K562 (cell line): ENCODE results near the gene DGCR6. TPM values are rescaled to one million over a fixed set of nuclear protein-coding genes. Genes with fewer than 3 reads are reported as not detected.
"Not testable (repeated sequence)": the region's sequence is repeated elsewhere in the genome, so short reads cannot be mapped to it uniquely, and the experiment has no call there.

ENCODE experiments used
- ATAC-seq: fragments of 200-7000 bp; cut with Tn5 transposase; 3 replicates; pipeline ENCODE4 v1.9.1; 2020; ENCODE audit warnings: moderate library complexity
- BruUV-seq: library from RNA; stranded (reverse); fragments of 400-500 nt; replicated peaks from 2 replicates; lab custom pipeline; 2021; lab: Mats Ljungman, UMichigan
- CTCF ChIA-PET: fragments of 300-600 bp; formaldehyde crosslinking; extraction: SDS; loops from one replicate; lab custom pipeline; 2021; ENCODE audit warnings: low intra/inter-chr PET ratio; lab: Yijun Ruan, JAX
- POLR2A ChIA-PET: fragments of 300-600, 350-650 bp; sonication (Branson Sonifier 250); formaldehyde crosslinking; extraction: SDS; loops from one replicate; lab custom pipeline; 2021; ENCODE audit warnings: antibody characterized with exemption, inconsistent platforms; lab: Yijun Ruan, JAX
- DNase-seq, 4 experiments: peaks; one replicate each; pipeline versions ENCODE4 v3.0.0 to v3.0.0-alpha.2; 2011 to 2018; ENCODE audit warnings: low spot score in 3 of 4, mixed read lengths in 3 of 4; ENCODE audit errors: extremely low read depth in 1 of 4
- FAIRE-seq: peaks from 2 replicates; lab custom pipeline; 2011; peaks lifted over from hg19 to GRCh38; lab: Jason Lieb, UNC
- H2AFZ ChIP-seq: 2 replicates; pipeline ENCODE4 v1.6.0; 2011; ENCODE audit warnings: low read depth, low read length, control low read depth, inconsistent platforms
- H3K27ac ChIP-seq: fragments of 200-600 bp; 3 replicates; pipeline ENCODE4 v1.8.0; 2011; ENCODE audit warnings: low read depth, mild to moderate bottlenecking, control low read depth, inconsistent platforms, low read length, moderate library complexity, mixed read lengths; ENCODE audit errors: extremely low read depth
- H3K27me3 ChIP-seq, 2 experiments: fragments of 300-600 bp in 1 of 2; 2 replicates in 1 of 2; 3 replicates in 1 of 2; pipeline versions ENCODE4 v1.6.0 to v1.8.0; 2011; ENCODE audit warnings: inconsistent platforms in 2 of 2, low read length in 2 of 2, mild to moderate bottlenecking in 1 of 2, mixed read lengths in 1 of 2, moderate library complexity in 1 of 2; ENCODE audit not compliant: control insufficient read depth in 2 of 2, insufficient read depth in 2 of 2
- H3K36me3 ChIP-seq: fragments of 300-600 bp; 3 replicates; pipeline ENCODE4 v1.8.0; 2011; ENCODE audit warnings: mild to moderate bottlenecking, low read length, inconsistent platforms; ENCODE audit not compliant: control insufficient read depth, insufficient read depth
- H3K4me1 ChIP-seq, 2 experiments: fragments of 200-600 bp in 1 of 2; replicated peaks in 1 of 2; 2 replicates in 1 of 2; 3 replicates in 1 of 2; pipeline versions ENCODE4 v1.5.1 to v1.8.0; 2011; ENCODE audit warnings: inconsistent platforms in 2 of 2, low read length in 2 of 2, mild to moderate bottlenecking in 1 of 2, mixed read lengths in 1 of 2, moderate library complexity in 1 of 2; ENCODE audit not compliant: control insufficient read depth in 2 of 2, insufficient read depth in 2 of 2
- H3K4me2 ChIP-seq: 2 replicates; pipeline ENCODE4 v1.6.1; 2011; ENCODE audit warnings: low read length, control low read depth, inconsistent platforms, mixed read lengths; ENCODE audit not compliant: insufficient read depth
- H3K4me3 ChIP-seq: fragments of 200-600 bp; sonication (generic), shearing (Covaris generic); 2 replicates; pipeline ENCODE4 v1.5.1; 2016; ENCODE audit warnings: control low read depth, inconsistent platforms
- H3K79me2 ChIP-seq: fragments of 200-600 bp; 3 replicates; pipeline ENCODE4 v1.8.0; 2011; ENCODE audit warnings: low read length, inconsistent platforms; ENCODE audit not compliant: control insufficient read depth, insufficient read depth
- H3K9ac ChIP-seq, 2 experiments: 2 replicates each; pipeline versions ENCODE4 v1.6.0 to v1.6.1; 2011; ENCODE audit warnings: low read depth in 2 of 2, low read length in 2 of 2, control low read depth in 1 of 2, inconsistent platforms in 1 of 2, mild to moderate bottlenecking in 1 of 2, mixed read lengths in 1 of 2; ENCODE audit not compliant: insufficient read depth in 1 of 2
- H3K9me1 ChIP-seq: one replicate; pipeline ENCODE4 v1.6.0; 2011; ENCODE audit warnings: inconsistent platforms, mild to moderate bottlenecking, low read length, moderate library complexity; ENCODE audit not compliant: control insufficient read depth, insufficient read depth
- H3K9me3 ChIP-seq: replicated peaks from 2 replicates; pipeline ENCODE4 v1.5.1; 2011; ENCODE audit warnings: low read depth, low read length, inconsistent platforms; ENCODE audit not compliant: control insufficient read depth, insufficient read depth
- H4K20me1 ChIP-seq: replicated peaks from 2 replicates; pipeline ENCODE4 v1.6.1; 2011; ENCODE audit warnings: low read length, inconsistent platforms, mixed read lengths; ENCODE audit not compliant: control insufficient read depth, insufficient read depth
- PCBP1 ChIP-seq: fragments of 200-400 bp; formaldehyde crosslinking; IDR thresholded peaks from 2 replicates; pipeline ENCODE4 v1.6.1; 2018; ENCODE audit warnings: mild to moderate bottlenecking, low read depth, low read length; ENCODE audit not compliant: poor library complexity, severe bottlenecking
- WGBS: fragments of 100-300 bp; shearing (Covaris generic); methylation state at CpG from one replicate; pipeline ENCODE4 v1.1.6; 2016; ENCODE audit warnings: low coverage, mixed read lengths; ENCODE audit not compliant: insufficient coverage; ENCODE audit errors: missing lambda C conversion rate; 5-methylcytosine and 5-hydroxymethylcytosine counted together
- in situ Hi-C: fragments of 300-500 bp; cut with MboI; formaldehyde crosslinking; loops from 4 replicates; pipeline ENCODE4 v1.15.0; 2018; ENCODE audit warnings: inconsistent platforms, mixed read lengths
- intact Hi-C: fragments of 100-400 bp; cut with micrococcal nuclease; formaldehyde crosslinking; loops from 2 replicates; pipeline ENCODE4 v1.14.2; 2022
- polyA plus RNA-seq, 8 experiments: library from polyadenylated mRNA; depleted of rRNA in 4 of 8; stranded (reverse) in 5 of 8; unstranded in 3 of 8; fragments of >200 nt; fragmentation: Nextera tagmentation in 2 of 8; fragmentation: Illumina TruSeq in 1 of 8; extraction: Ambion mirVana in 2 of 8; extraction: Trizol in 1 of 8; gene quantifications; 2 replicates each; pipeline versions ENCODE4 v1.2.1 to v1.2.3, GENCODE V29; 2011 to 2014; ENCODE audit warnings: inconsistent platforms in 1 of 8, missing spikeins in 1 of 8
- total RNA-seq, 7 experiments: library from RNA; depleted of rRNA in 6 of 7; stranded (reverse); fragments of >200 nt in 6 of 7; fragmentation: Illumina TruSeq in 2 of 7; extraction: Trizol in 2 of 7; gene quantifications; 2 replicates each; pipeline versions ENCODE4 v1.2.1 to v1.2.3, GENCODE V29; 2011 to 2021; ENCODE audit warnings: low replicate concordance in 1 of 7

DGCR6 gene
- total and polyA plus RNA-seq, 9 of the 15 experiments (the other 6 are each of a cell fraction or from before 2014, with no cell fraction given): 0.32 to 2.4 (median 1.7) TPM; not detected in 1

- in situ Hi-C loops, POLR2A ChIA-PET: not testable (repeated sequence)
These were observed 51.7 kb downstream of the DGCR6 start for GRCh38 chr22:18957621-18958320.

GRCh38 chr22:18958321-18958705 is 52.2 kb downstream of the DGCR6 start:
- Histone ChIP-seq H3K27me3 (peaks cover 4 to 36% of the 10 kb centered on the region in 2 experiments; a peak in 3 of 5 replicates), H4K20me1 (peaks cover 13% of the 10 kb centered on the region)
- POLR2A ChIA-PET, FAIRE-seq, intact Hi-C loops, H3K4me3 ChIP-seq, H3K4me1 ChIP-seq, H3K4me2 ChIP-seq, in situ Hi-C loops, H3K9me3 ChIP-seq, H3K36me3 ChIP-seq, CTCF ChIA-PET, DNase-seq, H3K79me2 ChIP-seq, H3K9ac ChIP-seq, H2AFZ ChIP-seq, BruUV-seq, H3K9me1 ChIP-seq, H3K27ac ChIP-seq, ATAC-seq: not testable (repeated sequence)
- 3% methylated on average over 10 of the region's 18 CpGs for WGBS

More at GRCh38 chr22:18957621-18958320, 51.7 kb downstream of the DGCR6 start:
- TF ChIP-seq PCBP1: peak; percentile 40
- H3K79me2 ChIP-seq, H2AFZ ChIP-seq, FAIRE-seq, BruUV-seq, H3K9me1 ChIP-seq, H3K36me3 ChIP-seq, H3K9me3 ChIP-seq, H3K4me2 ChIP-seq, DNase-seq, H3K27ac ChIP-seq, H3K4me3 ChIP-seq, CTCF ChIA-PET, ATAC-seq, H3K9ac ChIP-seq, intact Hi-C loops, H3K4me1 ChIP-seq: not testable (repeated sequence)
- peaks cover 13% of the 10 kb centered on the region for H4K20me1 ChIP-seq
- WGBS: 4% methylated on average over 14 of the region's 18 CpGs
- peaks cover 4 to 36% of the 10 kb centered on the region in 2 experiments; a peak in 3 of 5 replicates for H3K27me3 ChIP-seq
